HEK293T (cell line): ENCODE measurements around the gene ZNF467.

ENCODE experiments used
- CTCF ChIA-PET: fragments of 350-600 bp; formaldehyde crosslinking; extraction: SDS; loops from one replicate; lab custom pipeline; 2021; ENCODE audit warnings: antibody characterized with exemption, inconsistent platforms; lab: Yijun Ruan, JAX
- POLR2A ChIA-PET: fragments of 350-600 bp; formaldehyde crosslinking; extraction: SDS; loops from one replicate; lab custom pipeline; 2020; ENCODE audit warnings: antibody characterized with exemption, inconsistent platforms; lab: Yijun Ruan, JAX
- DNase-seq: peaks from one replicate; pipeline ENCODE4 v3.0.0; 2012; ENCODE audit warnings: mixed read lengths; ENCODE audit errors: extremely low spot score
- ARNT ChIP-seq: fragments of 450-650 bp; IDR thresholded peaks from 2 replicates; pipeline ENCODE4 v1.6.1; 2017; ENCODE audit warnings: mild to moderate bottlenecking
- BHLHE40 ChIP-seq: fragments of 450-650 bp; IDR thresholded peaks from 2 replicates; pipeline ENCODE4 v1.6.1; 2016; ENCODE audit warnings: mild to moderate bottlenecking, moderate library complexity, borderline replicate concordance
- CTBP1 ChIP-seq: fragments of 450-650 bp; IDR thresholded peaks from 2 replicates; pipeline ENCODE4 v1.6.1; 2016; ENCODE audit warnings: borderline replicate concordance
- ELF4 ChIP-seq: fragments of 450-650 bp; IDR thresholded peaks from 2 replicates; pipeline ENCODE4 v1.6.1; 2017; ENCODE audit warnings: antibody characterized with exemption
- FOXA1 ChIP-seq: fragments of 450-650 bp; IDR thresholded peaks from 2 replicates; pipeline ENCODE4 v1.6.1; 2016; ENCODE audit warnings: mild to moderate bottlenecking
- FOXK2 ChIP-seq: fragments of 450-650 bp; IDR thresholded peaks from 2 replicates; pipeline ENCODE4 v1.6.1; 2016; ENCODE audit warnings: mild to moderate bottlenecking
- FOXM1 ChIP-seq: fragments of 450-650 bp; IDR thresholded peaks from 2 replicates; pipeline ENCODE4 v1.6.1; 2017; ENCODE audit warnings: mild to moderate bottlenecking, borderline replicate concordance
- HDGF ChIP-seq: fragments of 450-650 bp; IDR thresholded peaks from 2 replicates; pipeline ENCODE4 v1.6.1; 2017; ENCODE audit warnings: antibody characterized with exemption, borderline replicate concordance
- L3MBTL2 ChIP-seq: fragments of 450-650 bp; conservative IDR thresholded peaks from 2 replicates; pipeline ENCODE4 v1.6.1; 2016; ENCODE audit warnings: mild to moderate bottlenecking
- LEF1 ChIP-seq: fragments of 450-650 bp; IDR thresholded peaks from 2 replicates; pipeline ENCODE4 v1.6.1; 2017; ENCODE audit warnings: mild to moderate bottlenecking, borderline replicate concordance
- NFRKB ChIP-seq: fragments of 450-650 bp; IDR thresholded peaks from 2 replicates; pipeline ENCODE4 v1.6.1; 2016; ENCODE audit warnings: mild to moderate bottlenecking, moderate library complexity
- SP1 ChIP-seq: fragments of 450-650 bp; IDR thresholded peaks from 2 replicates; pipeline ENCODE4 v1.6.1; 2017
- SUZ12 ChIP-seq: fragments of 450-650 bp; IDR thresholded peaks from 2 replicates; pipeline ENCODE4 v1.6.1; 2016; ENCODE audit warnings: mild to moderate bottlenecking
- TARDBP ChIP-seq: fragments of 450-650 bp; IDR thresholded peaks from 2 replicates; pipeline ENCODE4 v1.6.1; 2016
- ZNF384 ChIP-seq: fragments of 450-650 bp; IDR thresholded peaks from 2 replicates; pipeline ENCODE4 v1.6.1; 2016
- TF ChIP-seq, protein P1 (sequence below): fragments of 450-650 bp; IDR thresholded peaks from 2 replicates; pipeline ENCODE4 v1.6.1; 2016

Gene ZNF467

DNA sequence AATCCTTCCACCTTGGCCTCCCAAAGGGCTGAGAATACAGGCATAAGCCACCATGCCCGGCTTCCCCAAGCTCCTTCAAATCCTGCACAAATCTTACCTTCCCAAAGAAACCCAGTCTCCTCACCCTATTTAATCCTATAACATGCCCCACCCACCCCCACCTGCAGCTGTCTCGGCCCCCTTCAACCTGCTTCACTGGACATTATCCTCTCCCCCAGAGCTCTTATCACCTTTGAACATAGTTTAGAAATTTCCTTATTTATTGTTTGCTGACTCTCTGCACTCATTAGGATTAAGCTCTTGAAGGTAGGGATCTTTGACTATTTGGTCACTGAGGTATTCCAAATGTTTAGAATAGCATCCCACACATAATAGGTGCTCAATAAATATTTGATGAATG is 3.5 kb downstream of the ZNF467 start:
- no peak for DNase-seq
- POLR2A ChIA-PET = no interaction called here
- CTCF ChIA-PET = no interaction called here
- no peak for TF ChIP-seq SP1
- TF ChIP-seq, protein P1, sequence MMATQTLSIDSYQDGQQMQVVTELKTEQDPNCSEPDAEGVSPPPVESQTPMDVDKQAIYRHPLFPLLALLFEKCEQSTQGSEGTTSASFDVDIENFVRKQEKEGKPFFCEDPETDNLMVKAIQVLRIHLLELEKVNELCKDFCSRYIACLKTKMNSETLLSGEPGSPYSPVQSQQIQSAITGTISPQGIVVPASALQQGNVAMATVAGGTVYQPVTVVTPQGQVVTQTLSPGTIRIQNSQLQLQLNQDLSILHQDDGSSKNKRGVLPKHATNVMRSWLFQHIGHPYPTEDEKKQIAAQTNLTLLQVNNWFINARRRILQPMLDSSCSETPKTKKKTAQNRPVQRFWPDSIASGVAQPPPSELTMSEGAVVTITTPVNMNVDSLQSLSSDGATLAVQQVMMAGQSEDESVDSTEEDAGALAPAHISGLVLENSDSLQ = no peak
- TF ChIP-seq BHLHE40 = no peak
- no peak for TF ChIP-seq FOXA1
- no peak for TF ChIP-seq FOXM1
- TF ChIP-seq NFRKB = no peak
- TF ChIP-seq L3MBTL2 = no peak

DNA sequence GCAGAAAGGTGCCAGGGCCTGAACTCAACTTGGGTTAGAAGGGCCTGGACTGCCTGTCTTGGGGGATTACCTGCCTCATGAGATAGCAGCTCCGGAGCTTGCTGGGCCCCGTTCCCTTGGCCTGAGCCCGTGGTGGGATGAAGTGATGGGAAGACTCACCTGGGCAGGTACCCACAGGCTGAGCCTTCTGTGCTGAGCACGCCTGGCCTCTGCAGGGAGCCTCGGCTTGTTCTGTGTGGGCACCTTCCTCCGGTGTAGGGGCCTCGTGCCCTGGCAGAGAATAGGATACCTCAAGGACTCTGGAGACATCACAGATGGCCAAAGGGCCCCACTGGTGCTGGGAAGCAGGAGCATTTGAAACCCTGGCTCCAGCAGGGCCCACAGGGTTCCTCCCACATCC is 4.5 kb downstream of the ZNF467 start:
- ChIA-PET POLR2A (no interaction called here), CTCF (interaction anchor here (0.6 kb wide), 1 partner anchor 18 kb away, joined by 3 read pairs; no protein-coding TSS in a partner anchor)
- no peak for TF ChIP-seq SP1
- no peak for TF ChIP-seq HDGF
- no peak for TF ChIP-seq L3MBTL2
- TF ChIP-seq BHLHE40 = no peak
- no peak for TF ChIP-seq CTBP1
- TF ChIP-seq SUZ12 = no peak
- no peak for TF ChIP-seq ZNF384
- TF ChIP-seq ARNT = no peak
- no peak for TF ChIP-seq TARDBP
- DNase-seq = no peak

DNA sequence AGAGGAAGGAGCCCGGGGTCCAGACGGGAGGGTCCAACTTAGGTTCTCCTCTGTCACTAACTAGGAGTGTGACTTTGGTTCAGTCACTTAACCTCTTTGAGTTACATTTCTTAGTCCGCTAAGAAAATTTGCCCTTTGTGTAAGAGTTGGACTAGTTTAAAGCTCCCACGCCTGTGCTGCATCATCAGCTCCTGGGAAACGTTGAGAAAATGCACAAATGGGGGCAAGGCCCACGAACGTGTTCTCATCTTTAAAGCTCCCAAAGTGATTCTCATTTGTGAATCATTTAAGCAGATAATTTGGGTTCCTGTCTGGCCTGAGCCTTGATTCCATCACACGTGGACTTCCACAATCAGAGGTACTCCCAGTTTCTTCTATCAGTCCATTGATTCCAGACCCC is 6.3 kb downstream of the ZNF467 start:
- TF ChIP-seq FOXK2 (no peak), HDGF (no peak), LEF1 (no peak), ELF4 (no peak), ZNF384 (no peak), FOXM1 (no peak), ARNT (no peak), SP1 (no peak), CTBP1 (no peak), NFRKB (no peak), SUZ12 (no peak), BHLHE40 (no peak), FOXA1 (no peak), TARDBP (no peak)
- TF ChIP-seq, protein P1 = no peak
- ChIA-PET POLR2A (interaction anchor here (1.3 kb wide), 1 partner anchor 72 kb away, joined by 3 read pairs; no protein-coding TSS in a partner anchor), CTCF (no interaction called here)
- no peak for DNase-seq

DNA sequence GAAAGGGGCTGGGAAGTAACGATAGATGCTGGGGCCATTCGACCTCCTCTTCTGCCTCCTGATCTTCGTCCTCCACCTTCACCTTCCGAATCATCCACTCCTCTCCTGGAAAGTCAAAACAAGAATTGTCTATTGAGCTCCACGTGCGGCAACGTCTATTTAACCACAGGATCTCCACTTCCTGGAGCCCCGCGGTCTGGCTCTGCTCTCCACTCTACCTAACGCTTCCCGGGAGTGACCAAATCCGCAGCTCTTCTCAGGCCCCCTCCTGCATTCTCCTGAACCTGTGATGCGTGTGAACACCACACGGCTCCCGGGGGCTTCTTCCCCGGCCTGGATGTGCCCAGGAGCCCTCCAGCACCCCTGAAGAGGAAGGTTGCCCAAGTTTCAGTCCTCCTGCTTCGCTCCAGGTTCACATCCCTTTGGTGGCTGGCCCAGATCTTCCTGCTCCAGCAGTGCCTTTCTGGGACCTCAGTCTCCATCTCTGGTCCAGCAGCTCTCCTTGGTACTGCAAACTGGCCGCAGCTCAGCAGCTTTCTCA is 7.2 kb downstream of the ZNF467 start:
- ChIA-PET POLR2A (no interaction called here), CTCF (no interaction called here)
- DNase-seq = no peak
- no peak for TF ChIP-seq TARDBP
- TF ChIP-seq ZNF384 = no peak
- TF ChIP-seq FOXK2 = no peak
- TF ChIP-seq SUZ12 = no peak
- no peak for TF ChIP-seq LEF1
- TF ChIP-seq CTBP1 = no peak
- TF ChIP-seq FOXA1 = no peak
- TF ChIP-seq, protein P1 = no peak
- no peak for TF ChIP-seq NFRKB
- no peak for TF ChIP-seq HDGF
- no peak for TF ChIP-seq ARNT
- TF ChIP-seq SP1 = no peak
- TF ChIP-seq L3MBTL2 = no peak
- TF ChIP-seq FOXM1 = no peak
- TF ChIP-seq BHLHE40 = no peak
- no peak for TF ChIP-seq ELF4

DNA sequence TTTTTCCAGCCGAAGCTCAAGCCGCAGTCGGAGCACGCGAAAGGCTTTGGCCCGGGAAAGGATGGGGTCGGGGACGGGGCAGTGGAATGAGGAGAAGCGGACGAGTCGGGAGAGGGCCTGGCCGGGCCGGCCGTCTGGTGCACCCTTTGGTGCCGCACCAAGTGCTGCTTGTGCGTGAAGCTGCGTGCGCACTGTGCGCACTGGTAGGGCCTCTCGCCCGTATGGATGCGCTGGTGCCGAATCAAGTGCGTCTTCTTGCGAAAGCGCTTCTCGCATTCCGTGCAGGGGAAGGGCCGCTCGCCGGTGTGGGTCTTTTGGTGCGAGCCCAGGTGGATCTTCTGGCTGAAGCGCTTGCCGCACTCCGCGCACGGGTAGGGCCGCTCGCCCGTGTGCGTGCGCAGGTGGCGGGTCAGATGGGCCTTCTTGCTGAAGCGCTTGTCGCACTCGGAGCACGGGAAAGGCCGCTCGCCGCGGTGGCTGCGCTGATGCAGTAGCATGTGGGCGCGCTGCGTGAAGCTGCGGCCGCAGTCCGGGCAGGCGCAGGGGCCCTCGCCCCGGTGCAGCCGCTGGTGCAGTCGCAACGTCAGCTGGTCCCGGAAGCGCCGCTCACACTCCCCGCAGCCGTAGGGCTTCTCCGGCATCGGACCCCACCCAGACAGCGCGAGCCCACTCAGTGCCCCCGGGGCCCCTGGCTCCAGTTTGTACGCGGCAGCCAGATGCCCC is 7.8 kb downstream of the ZNF467 start:
- CTCF ChIA-PET = no interaction called here
- no peak for DNase-seq
- POLR2A ChIA-PET = no interaction called here
- TF ChIP-seq HDGF = no peak
- TF ChIP-seq ELF4 = no peak
- no peak for TF ChIP-seq ZNF384
- no peak for TF ChIP-seq CTBP1
- no peak for TF ChIP-seq TARDBP
- no peak for TF ChIP-seq SP1
- TF ChIP-seq, protein P1 = no peak
- TF ChIP-seq L3MBTL2 = no peak
- no peak for TF ChIP-seq NFRKB
- no peak for TF ChIP-seq ARNT
- no peak for TF ChIP-seq LEF1
- TF ChIP-seq SUZ12 = no peak
- no peak for TF ChIP-seq FOXK2
- no peak for TF ChIP-seq FOXA1
- no peak for TF ChIP-seq FOXM1
- TF ChIP-seq BHLHE40 = no peak
